Endometrial microvascular endothelial cells (primary cell): ENCODE data around the gene TSPAN18. TPM values are rescaled to one million over a fixed set of nuclear protein-coding genes. Genes with fewer than 3 reads are reported as not detected.

ENCODE experiments used
- in situ Hi-C: cut with HindIII; loops from 2 replicates; pipeline ENCODE4 v1.10.0; 2017; ENCODE audit warnings: low sequenced_read_pairs, low pct_unique_long_range_greater_than_20kb; ENCODE audit errors: inconsistent ontology term
- total RNA-seq: library from RNA; depleted of rRNA; stranded (reverse); fragments of >200 nt; gene quantifications from one replicate; pipeline ENCODE4 v1.2.3, GENCODE V29; 2015; ENCODE audit errors: inconsistent ontology term

Gene TSPAN18
- total RNA-seq, 1 donor from 2014 or later: 21.4 TPM

DNA sequence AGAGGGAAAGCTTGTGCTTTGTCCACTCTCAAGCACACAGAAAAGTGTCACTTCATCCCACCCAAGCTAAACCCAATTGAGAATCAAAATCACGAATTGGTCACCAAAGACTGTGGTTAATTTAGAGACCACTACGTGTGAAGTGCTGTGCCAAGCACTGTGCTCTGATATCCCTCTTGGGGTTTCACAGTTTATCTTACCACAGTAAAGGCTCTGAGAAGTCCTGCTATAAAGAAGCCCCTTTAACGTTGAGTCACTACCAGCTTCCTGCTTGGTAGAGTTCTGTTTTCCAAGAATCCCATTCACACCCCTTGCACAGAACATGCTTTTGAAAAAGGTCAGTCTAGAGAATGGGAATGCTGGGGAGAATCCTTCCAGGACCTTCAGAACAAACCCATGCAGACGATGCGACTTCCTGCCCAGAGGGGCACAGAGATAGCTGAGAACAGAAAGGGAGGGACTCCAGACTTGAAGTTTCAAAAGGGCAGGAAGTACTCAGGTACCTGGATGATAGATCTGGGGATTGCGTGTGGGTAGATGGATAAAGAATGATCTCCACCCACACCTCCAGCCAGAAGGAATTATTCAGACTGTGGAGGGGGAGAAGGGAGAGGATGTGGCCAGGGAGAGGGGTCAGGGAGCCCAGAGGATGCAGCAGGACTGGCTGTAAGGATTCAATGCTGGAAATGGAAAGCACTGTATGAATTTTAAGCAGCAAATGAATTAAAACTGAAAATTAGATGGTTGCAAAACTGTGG, 18.1 kb upstream of the TSPAN18 start:
- in situ Hi-C loops: no loop called here

DNA sequence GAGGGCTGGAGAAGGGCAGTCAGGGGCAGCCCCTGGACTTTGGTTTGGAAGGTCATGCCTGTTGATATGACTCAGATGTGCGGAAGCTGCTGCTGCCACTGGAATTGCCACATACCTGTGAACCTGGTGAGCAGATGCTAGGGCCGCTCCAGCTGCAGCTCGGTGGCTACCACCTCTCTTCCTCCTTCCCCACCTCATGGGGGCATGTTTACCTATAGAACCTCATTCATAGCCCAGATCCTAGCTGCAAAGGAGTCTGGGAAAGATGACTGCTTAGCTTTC, 17.5 kb upstream of the TSPAN18 start:
- in situ Hi-C loops: no loop called here

DNA sequence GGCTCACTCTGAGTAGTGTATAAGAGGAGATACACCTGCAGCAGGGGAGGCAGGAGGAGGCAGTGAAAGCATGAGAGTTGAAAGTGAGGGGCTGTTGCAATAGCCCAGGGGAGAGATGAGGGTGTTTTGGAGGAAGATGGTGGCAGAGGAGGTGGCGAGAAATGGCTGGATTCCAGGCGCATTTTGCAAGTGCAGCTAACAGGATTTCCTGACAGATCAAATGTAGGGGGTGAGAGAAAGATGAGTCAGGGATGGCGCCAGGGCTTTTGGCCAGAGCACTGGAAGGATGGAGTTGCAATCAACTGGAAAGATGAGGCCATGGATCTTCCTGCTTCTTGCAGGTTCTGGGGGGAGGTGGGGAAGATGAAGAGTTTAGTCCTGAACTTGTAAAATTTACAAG, 16.8 kb upstream of the TSPAN18 start:
- in situ Hi-C loops: no loop called here

DNA sequence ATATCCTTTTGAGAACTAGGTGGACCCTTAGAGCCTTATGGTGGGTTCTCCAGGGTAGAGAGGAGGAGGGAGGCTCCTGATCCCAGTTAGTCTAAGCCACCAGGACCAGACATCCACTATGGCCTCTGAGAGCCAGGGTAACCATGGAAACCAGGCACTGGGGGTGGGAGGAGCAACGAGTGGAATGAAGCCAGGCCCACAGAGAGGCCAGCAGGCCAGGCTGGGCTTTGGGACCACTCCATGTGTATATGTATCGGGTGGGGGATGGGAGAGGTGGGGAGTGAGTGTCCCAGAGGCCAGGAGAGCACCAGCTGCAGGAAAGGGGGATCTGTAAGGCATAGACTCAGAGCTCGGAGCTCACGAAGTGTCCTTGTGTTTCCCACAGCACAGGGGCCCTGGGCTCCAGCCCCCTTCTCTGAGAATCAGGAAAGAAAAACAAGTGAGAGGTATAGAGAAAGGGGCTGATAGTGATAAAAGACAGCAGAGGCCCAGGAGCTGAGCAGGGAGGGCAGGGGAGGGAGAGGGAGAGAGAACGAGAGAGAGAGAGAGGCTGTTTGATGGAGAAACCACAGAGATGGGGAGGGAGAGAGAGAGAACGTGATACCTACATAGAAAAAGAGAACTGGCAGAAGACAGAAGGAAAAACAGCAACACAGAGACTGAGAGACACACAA, 15.5 kb upstream of the TSPAN18 start:
- in situ Hi-C loops: no loop called here

DNA sequence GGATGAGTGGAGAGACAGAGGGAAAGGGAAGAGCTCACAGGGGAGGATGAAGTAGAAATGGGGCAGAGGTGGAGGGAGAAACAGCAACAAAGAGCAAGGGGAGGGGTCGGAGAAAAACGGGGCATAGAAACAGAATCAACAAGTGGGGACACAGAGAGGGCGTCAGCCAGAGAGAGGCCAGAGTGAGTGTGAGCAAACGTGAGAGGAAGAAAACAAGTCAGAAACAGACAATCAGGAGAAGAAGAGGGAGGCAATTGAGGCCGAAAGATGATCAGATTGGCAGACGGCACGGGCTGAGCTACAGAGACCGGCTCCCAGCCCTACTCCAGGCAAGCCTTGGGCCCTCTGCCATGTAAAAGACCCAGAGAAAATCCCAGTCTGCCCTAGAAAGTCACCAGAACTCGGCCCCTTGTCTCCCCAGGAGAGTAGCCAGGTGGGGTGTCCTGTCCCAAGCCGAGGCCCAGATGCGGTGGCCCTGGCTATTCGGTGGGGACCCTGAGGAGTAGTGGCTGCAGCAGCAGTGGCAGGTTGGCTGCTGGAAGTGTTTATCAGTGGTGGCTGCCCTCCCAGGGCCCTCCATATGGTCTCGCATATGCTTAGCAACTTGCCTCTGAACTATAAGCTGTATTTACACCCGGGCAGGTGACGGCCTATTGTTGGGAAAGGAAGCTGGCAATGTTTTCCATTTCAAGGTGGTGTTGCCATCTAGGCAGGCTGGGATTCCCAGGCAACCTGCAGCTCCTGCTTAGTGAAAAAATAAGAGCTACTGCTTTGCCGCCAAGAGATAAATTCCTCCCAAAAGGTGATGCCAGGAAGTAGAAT, 14.8 kb upstream of the TSPAN18 start:
- in situ Hi-C loops: no loop called here

DNA sequence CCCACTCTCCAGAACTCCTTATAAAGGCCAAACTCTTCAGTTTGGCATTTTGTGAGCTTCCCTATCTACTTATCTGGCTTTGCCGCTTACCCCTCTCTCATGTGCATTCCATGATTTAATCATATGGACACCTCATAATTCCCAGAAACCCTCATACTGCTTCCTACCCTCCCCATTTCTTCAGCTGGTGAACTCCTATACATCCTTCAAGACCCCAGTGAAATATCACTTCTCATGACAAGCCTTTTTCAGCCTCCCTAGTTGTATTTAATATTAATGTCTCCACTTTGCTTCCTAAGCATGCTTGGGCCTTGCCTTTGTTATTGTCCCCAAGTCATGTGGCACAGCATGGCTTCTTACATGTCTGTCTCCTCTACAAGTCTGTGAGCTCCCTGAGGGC, 13.7 kb upstream of the TSPAN18 start:
- in situ Hi-C loops: no loop called here

DNA sequence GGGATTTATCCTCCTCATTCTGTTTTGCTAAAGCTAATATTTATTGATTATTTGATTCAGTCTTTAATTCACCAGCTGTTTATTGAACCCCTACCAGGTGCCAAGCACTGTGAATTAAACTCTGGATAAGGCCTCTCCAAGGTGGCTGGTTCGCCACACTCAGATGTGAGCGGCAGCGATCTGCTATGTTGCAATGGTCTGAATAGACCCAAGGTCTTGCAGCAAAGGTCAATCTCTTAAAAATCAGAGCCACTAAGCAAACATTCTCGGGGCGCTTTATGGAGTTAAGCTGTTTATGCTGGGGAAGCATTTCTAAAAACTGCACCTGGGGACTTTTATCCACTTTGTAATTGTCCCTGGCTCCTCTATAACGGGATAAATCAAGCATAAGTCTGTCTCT, 10.5 kb upstream of the TSPAN18 start:
- in situ Hi-C loops: no loop called here

DNA sequence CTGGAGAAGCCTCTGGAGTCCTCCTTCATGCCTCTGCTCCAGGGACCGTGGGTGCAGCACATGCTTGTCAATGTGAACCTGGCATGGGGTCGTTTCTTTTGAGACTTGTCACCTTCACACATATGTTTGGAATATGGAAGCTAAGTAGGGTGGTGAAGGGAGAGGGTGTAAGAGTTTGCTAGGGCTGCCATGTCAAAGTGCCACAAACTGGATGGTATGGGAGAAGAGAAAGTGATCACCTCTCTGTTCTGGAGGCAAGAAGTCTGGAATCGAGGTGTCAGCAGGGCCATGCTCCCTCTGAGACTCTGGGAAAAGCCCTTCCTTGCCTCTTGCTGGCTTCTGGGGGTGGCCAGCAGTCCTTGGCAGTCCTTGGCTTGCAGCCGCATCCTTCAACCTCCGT, 8.7 kb upstream of the TSPAN18 start:
- in situ Hi-C loops: no loop called here

DNA sequence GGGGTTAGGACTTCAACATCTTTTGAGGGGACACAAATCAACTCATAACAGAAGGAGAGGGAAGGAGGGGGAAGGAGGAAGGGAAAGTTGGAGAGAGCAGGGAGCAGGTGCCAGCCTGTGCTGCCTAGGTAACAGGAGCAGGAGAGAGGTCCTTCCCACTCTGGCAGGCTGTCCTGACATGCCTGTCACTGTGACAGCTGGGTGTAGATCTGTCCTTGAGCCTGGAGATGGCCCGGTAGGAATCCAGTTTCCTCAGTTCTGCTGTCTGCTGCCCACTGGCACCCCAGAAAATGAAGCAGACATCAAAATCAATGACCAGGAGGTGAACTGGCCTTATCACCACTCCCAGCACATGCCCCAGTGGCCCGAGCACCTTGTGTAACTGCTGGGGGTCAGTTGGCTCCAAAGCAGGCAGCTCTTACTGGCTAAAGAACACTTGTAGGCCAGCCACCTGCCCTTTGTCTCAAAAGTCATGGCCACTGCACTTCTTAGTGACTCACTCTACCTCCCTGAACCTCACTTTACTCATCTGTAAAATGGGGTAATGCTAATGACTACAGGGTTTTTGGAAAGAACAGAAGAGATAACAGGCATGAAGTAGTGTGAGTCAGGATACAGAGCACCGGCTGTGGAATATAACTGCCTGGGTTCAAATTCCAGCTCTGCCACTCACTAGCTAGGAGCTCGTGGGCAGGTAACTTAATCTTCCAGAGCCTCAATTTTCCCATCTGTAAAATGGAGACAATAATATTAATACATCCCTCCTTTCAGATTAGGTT, 8.0 kb upstream of the TSPAN18 start:
- in situ Hi-C loops: no loop called here

DNA sequence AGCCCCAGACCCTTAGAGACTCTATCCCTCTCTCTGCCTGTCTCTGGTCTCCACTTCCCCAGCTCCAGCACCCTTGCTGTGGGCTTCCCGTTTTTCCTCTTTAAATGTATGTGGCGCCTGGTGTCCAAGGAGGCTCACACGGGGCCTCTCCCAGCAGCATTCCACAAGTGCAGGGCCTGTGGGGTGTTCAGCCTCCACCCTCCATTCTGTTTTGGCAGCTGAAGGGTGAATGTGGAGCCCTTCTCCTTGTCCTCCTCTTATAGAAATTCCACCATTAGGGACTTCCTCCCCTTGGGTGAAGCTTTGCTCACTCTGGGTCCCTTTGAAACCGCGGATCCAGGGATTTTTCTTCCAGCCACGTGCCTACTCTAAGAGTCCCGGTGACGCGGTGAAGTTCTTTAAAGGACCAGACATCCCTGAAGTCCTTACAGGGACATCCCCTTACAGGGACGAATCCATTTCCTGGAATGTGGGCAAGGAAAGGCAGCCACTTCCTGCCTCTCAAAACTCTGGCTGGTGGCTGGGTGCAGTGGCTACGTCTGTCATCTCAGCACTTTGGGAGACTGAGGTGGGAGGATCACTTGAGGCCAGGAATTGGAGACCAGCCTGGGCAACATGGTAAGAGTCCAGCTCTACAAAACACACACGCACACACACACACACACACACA, 1.6 kb upstream of the TSPAN18 start:
- in situ Hi-C loops: no loop called here

DNA sequence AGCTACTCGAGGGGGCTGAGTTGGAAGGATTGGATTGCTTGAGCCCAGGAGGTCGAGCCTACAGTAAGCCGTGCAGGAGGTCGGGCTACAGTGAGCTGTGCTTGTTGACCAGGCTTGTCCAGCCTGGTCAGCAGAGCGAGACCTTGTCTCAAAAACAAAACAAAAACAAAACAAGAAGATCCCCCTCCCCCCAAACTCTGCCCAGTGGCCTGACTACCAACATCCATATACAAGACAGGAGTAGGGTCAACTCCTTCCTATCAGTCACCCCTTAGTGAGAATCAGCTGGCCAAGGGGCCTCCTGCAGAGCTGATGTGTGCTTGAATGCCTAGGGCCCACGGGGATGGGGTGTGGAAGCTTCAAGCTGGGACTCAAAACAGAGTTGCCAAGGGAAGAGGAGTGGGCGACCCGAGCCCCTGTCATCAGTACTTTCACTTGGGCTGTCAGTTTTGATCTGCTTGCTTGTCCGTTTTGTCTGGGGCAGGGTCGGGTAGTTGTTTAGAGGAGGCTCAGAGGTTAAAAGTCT, 942 bp upstream of the TSPAN18 start:
- in situ Hi-C loops: no loop called here

DNA sequence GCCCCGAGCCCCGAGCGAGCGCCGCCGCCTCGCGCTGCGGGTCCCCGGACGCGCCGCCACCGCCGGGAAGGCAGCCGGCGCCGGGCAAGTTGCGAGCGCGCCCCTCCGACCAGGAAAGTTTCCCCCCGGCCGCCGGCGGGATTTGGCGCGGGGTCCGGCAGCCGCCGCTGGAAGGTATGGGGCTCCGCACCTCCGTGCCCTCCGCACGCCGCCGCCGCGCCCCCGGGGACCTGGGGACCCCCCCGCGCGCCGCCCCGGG, 281 bp downstream of the TSPAN18 start:
- in situ Hi-C loops: no loop called here

DNA sequence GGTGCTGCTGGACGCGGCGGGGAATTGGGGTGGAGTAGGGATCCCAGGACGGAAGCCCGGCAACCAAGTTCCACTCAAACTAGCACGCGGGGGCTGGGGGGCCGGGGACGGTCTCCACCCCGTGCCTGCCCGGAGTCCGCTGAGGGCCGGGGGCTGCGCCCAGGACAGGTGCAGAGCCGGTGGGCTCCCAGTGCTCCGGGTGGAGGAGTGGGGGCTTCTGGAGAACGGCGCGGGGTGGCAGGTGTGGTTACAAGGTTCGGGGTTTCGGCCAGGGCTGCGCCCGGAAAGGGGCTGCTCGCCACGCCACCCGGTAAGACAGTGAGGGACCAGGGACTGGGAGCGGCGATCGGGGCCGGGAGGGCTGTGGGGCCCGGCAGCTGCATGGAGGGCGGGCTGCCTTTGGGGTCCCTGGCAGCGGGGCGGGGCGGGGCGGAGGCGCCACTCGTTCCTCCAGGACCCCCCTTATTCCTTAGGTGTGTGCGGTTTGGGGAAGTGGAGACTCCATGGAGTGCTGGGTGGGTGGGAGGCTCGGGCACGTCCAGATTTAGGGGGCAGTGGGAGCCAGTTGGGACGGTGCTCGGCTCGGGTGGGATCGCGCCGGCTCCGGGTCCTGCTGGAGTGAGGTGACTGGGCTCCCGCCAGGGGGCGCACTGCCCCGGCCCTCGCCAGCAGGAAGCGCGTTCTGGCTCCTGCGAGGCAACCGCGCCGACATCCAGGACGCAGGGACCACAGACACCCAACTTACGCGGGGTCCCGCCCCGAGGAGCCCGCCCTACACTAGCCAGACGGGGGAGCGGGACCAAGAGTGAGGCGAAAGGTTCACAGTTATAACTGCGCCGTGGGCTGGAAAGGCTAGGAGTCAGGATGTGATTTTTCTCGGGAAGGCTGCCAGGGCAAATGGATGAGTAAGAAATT, 868 bp downstream of the TSPAN18 start:
- in situ Hi-C loops: no loop called here

DNA sequence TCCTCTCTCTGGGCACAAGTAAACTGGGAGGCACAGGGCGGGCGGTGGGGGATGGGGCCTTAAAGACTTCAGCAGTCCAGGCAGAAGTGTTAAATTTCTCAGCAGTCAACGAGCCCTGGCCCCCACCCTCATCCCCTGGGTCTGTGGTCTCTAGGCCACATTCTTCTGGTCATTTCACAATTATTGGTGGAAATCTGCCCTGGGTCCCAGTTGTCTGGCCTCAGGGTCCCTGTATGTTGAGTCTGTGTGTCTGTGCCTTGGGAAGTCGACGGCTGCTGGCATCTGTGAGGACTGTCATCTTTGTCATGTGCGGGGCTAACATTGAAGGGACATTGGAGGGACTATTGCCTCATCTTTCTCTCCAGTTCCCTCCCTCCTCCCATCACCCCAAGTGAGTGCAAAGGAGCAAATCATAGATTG, 1.7 kb downstream of the TSPAN18 start:
- in situ Hi-C loops: no loop called here

DNA sequence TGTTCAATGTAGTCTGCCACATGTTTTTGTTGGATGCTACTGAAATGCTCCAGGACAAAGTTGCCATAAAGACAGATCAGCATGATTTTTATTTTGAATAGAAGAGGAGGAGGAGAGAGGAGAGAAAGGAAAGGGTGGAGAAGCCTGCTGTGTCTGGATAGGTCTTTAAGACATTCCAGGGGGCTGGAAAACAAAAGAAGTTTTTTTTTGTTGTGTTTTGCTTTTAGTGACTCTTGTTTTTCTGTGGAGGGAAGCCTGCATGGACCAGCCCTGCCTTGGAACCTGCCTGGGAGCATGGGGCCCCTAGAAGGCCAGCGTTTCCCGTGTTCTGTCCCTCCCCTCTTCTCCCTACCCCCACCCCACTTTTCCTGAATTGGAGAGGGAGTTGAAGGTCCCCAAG, 2.3 kb downstream of the TSPAN18 start:
- in situ Hi-C loops: no loop called here

DNA sequence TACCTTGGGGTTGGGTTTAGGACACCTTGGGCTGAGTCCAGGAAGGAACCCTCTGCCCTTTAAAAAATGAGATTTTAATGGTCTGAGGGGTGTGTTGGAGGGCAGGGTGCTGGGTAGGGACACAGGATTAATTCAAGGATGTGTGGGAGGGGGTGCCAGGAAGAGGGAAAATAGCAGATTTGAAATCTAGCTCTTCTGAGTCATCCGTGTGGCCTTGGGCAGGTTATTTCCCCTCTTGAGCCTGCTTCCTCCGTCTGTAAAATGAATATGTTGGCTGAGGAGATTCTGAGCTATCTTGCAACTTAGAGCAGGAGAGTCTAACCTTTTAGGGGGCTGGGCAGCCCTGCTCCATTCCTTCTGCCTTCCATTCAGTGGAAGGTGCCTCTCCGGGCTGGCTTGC, 3.0 kb downstream of the TSPAN18 start:
- in situ Hi-C loops: no loop called here

DNA sequence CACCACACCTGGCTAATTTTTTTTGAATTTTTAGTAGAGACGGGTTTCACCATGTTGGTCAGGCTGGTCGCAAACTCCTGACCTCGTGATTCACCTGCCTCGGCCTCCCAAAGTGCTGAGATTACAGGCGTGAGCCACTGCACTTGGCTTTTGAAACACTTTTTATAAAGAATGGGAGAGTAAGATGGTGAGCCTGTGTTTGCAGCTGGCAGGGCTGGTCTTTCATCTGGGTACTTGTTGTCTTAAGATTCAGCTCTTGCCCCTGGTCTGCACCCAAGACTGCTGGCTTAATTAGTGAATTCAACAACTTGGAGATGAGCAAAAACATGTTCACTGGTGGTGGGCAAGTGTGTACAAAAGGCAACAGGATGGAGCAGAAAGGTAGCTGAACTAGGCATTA, 4.0 kb downstream of the TSPAN18 start:
- in situ Hi-C loops: no loop called here
